Ovary (tissue), 3 donors: ENCODE measurements around the gene CRY1.
"Not testable (repeated sequence)": the region's sequence is repeated elsewhere in the genome, so short reads cannot be mapped to it uniquely, and the experiment has no call there.

Source experiments
- POLR2A ChIP-seq: fragments of 450-650 bp; IDR thresholded peaks from one replicate; pipeline ENCODE4 v1.6.1; 2017; ENCODE audit warnings: antibody characterized with exemption, mild to moderate bottlenecking, moderate library complexity
- TF ChIP-seq, protein P1 (sequence below), 3 donors: fragments of 450-650 bp in 2 of 3; fragments of 200-600 bp in 1 of 3; IDR thresholded peaks; one replicate each; pipeline versions ENCODE4 v1.5.1 to v1.8.0; 2016 to 2022; ENCODE audit warnings: antibody characterized with exemption in 3 of 3, mild to moderate bottlenecking in 1 of 3
- donor health status: DM: no; HTN: no; CAD: no.

DNA sequence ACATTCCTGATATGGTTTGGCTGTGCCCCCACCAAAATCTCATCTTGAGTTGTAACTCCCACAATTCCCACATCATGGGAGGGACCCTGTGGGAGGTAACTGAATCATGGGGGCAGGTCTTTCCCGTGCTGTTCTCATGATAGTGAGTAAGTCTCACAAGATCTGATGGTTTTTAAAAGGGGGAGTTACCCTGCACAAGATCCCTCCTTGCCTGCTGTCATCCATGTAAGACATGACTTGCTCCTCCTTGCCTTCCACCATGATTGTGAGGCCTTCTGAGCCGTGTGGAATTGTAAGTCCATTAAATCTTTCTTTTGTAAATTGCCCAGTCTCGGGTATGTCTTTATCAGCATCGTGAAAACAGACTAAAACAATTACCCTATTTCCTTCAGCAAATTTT lies 90.7 kb downstream of the CRY1 start:
- TF ChIP-seq, protein P1, sequence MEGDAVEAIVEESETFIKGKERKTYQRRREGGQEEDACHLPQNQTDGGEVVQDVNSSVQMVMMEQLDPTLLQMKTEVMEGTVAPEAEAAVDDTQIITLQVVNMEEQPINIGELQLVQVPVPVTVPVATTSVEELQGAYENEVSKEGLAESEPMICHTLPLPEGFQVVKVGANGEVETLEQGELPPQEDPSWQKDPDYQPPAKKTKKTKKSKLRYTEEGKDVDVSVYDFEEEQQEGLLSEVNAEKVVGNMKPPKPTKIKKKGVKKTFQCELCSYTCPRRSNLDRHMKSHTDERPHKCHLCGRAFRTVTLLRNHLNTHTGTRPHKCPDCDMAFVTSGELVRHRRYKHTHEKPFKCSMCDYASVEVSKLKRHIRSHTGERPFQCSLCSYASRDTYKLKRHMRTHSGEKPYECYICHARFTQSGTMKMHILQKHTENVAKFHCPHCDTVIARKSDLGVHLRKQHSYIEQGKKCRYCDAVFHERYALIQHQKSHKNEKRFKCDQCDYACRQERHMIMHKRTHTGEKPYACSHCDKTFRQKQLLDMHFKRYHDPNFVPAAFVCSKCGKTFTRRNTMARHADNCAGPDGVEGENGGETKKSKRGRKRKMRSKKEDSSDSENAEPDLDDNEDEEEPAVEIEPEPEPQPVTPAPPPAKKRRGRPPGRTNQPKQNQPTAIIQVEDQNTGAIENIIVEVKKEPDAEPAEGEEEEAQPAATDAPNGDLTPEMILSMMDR (IDR thresholded peaks at IDR 0.05): not testable (repeated sequence)
- not testable (repeated sequence) for TF ChIP-seq POLR2A
